Measurements from ENCODE around the gene RFX6. TPM values are rescaled to one million over a fixed set of nuclear protein-coding genes. Genes with fewer than 3 reads are reported as not detected.

RFX6 gene
- total and polyA plus RNA-seq, 9 donors: not detected

- H3K4me3 ChIP-seq: no peak overlapping the region
- intact Hi-C loops (cut with DNase I): no loop called here
- WGBS, 3 donors: 27 to 32% (median 31%) methylated on average over 8 of the region's 8 CpGs
- TF ChIP-seq EP300 (IDR thresholded peaks at IDR 0.05) (no peak), POLR2A (IDR thresholded peaks at IDR 0.05) (no peak)
- TF ChIP-seq, protein P1, sequence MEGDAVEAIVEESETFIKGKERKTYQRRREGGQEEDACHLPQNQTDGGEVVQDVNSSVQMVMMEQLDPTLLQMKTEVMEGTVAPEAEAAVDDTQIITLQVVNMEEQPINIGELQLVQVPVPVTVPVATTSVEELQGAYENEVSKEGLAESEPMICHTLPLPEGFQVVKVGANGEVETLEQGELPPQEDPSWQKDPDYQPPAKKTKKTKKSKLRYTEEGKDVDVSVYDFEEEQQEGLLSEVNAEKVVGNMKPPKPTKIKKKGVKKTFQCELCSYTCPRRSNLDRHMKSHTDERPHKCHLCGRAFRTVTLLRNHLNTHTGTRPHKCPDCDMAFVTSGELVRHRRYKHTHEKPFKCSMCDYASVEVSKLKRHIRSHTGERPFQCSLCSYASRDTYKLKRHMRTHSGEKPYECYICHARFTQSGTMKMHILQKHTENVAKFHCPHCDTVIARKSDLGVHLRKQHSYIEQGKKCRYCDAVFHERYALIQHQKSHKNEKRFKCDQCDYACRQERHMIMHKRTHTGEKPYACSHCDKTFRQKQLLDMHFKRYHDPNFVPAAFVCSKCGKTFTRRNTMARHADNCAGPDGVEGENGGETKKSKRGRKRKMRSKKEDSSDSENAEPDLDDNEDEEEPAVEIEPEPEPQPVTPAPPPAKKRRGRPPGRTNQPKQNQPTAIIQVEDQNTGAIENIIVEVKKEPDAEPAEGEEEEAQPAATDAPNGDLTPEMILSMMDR (IDR thresholded peaks at IDR 0.05): no peak
- no peak overlapping the region for H3K27ac ChIP-seq
- no peaks in the 10 kb centered on the region for H3K27me3 ChIP-seq
- peaks cover 7% of the 10 kb centered on the region for H3K4me1 ChIP-seq (ENCODE audit: insufficient read depth)
- no peaks in the 10 kb centered on the region for H3K9me3 ChIP-seq
- no peaks in the 10 kb centered on the region for H3K36me3 ChIP-seq
- no peak for DNase-seq
Observed at GRCh38 chr6:116876107-116876506, 935 bp upstream of the RFX6 start.

DNA sequence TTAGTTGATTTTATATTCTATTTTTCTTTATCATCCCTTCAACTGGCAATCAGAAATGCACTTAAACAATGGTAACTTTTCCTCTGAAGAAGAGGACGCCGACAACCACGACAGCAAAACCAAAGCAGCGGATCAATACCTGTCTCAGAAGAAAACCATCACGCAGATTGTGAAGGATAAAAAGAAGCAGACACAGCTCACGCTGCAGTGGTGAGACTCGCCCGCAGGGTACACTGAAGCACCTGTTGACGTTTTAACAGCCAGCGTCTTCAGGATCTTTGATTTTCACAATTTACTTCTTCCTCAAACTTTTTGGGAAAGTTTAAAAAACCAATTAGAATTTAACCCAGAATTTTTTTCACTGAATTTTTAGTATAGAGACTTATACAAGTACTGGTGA is 701 bp downstream of the RFX6 start:
- DNase-seq: no peak
- H3K27me3 ChIP-seq: no peaks in the 10 kb centered on the region
- WGBS, 3 donors: 17 to 20% (median 19%) methylated on average over 10 of the region's 10 CpGs
- intact Hi-C loops (cut with DNase I): no loop called here
- H3K4me1 ChIP-seq (ENCODE audit: insufficient read depth): peaks cover 7% of the 10 kb centered on the region
- no peaks in the 10 kb centered on the region for H3K9me3 ChIP-seq
- no peak overlapping the region for H3K4me3 ChIP-seq
- TF ChIP-seq POLR2A (IDR thresholded peaks at IDR 0.05) (no peak), EP300 (IDR thresholded peaks at IDR 0.05) (no peak)
- TF ChIP-seq, protein P1 (IDR thresholded peaks at IDR 0.05): no peak
- H3K36me3 ChIP-seq: no peaks in the 10 kb centered on the region
- no peak overlapping the region for H3K27ac ChIP-seq

GRCh38 chr6:116881236-116881635 is 4.2 kb downstream of the RFX6 start:
- Histone ChIP-seq H3K27me3 (no peaks in the 10 kb centered on the region), H3K36me3 (no peaks in the 10 kb centered on the region), H3K27ac (no peak overlapping the region), H3K4me1 (ENCODE audit: insufficient read depth) (peaks cover 7% of the 10 kb centered on the region), H3K4me3 (no peak overlapping the region), H3K9me3 (no peaks in the 10 kb centered on the region)
- intact Hi-C loops (cut with DNase I): no loop called here
- no peak for TF ChIP-seq POLR2A (IDR thresholded peaks at IDR 0.05)
- TF ChIP-seq EP300 (IDR thresholded peaks at IDR 0.05): no peak
- TF ChIP-seq, protein P1 (IDR thresholded peaks at IDR 0.05): no peak
- DNase-seq: no peak

DNA sequence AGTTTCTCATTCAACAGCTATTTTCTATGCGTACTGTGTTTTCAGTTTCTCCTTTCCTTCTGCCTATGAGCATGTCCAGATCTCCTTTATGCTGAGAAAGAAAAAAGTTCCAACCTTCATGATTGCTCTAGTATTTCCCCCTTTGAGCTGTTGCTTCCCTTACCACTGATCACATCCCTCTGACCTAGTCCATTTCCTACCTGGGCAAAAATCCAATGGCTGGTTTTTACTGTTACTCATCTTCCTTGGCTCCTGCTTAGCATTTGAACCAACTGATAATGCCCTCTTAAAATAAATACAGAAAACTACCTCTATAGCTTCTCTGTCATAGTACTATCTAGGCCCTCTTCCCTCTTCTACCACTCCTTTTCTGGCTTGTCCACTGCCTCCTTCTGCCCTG is 6.0 kb downstream of the RFX6 start:
- 73 to 90% (median 74%) methylated on average over 1 of the region's 1 CpG for whole genome bisulfite sequencing, 3 donors
- no peak for TF ChIP-seq EP300 (IDR thresholded peaks at IDR 0.05)
- no peak for TF ChIP-seq POLR2A (IDR thresholded peaks at IDR 0.05)
- TF ChIP-seq, protein P1 (IDR thresholded peaks at IDR 0.05): no peak
- no peaks in the 10 kb centered on the region for H3K4me1 ChIP-seq (ENCODE audit: insufficient read depth)
- no peaks in the 10 kb centered on the region for H3K27me3 ChIP-seq
- no peak overlapping the region for H3K4me3 ChIP-seq
- H3K9me3 ChIP-seq: no peaks in the 10 kb centered on the region
- H3K36me3 ChIP-seq: no peaks in the 10 kb centered on the region
- no peak for DNase-seq
- no peak overlapping the region for H3K27ac ChIP-seq
- intact Hi-C loops (cut with DNase I): no loop called here

DNA sequence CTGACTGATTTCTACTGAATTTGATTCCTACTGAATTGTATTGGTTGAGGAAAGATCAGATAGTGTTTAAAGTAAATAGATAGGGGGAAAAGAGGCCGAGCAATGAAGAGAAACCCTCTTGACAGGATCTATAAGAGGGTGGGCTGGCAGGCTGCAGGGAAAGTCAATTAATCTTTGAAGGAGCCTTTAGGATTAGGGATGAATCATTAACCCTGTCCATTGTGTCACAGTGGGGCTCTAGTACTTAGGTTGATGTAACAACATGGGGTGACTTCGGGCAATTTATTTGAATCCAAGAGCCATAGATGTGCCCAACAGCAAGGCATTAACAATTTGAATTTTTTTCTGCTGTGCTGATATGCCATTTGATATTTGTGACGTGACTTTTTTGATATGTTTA is 7.5 kb downstream of the RFX6 start:
- no peak for DNase-seq
- intact Hi-C loops (cut with DNase I): no loop called here
- no peak overlapping the region for H3K4me3 ChIP-seq
- H3K9me3 ChIP-seq: no peaks in the 10 kb centered on the region
- H3K27me3 ChIP-seq: no peaks in the 10 kb centered on the region
- TF ChIP-seq, protein P1 (IDR thresholded peaks at IDR 0.05): no peak
- no peak for TF ChIP-seq POLR2A (IDR thresholded peaks at IDR 0.05)
- TF ChIP-seq EP300 (IDR thresholded peaks at IDR 0.05): no peak
- H3K36me3 ChIP-seq: no peaks in the 10 kb centered on the region
- no peaks in the 10 kb centered on the region for H3K4me1 ChIP-seq (ENCODE audit: insufficient read depth)
- 78 to 84% (median 80%) methylated on average over 3 of the region's 3 CpGs for WGBS, 3 donors
- H3K27ac ChIP-seq: no peak overlapping the region
